Nephron progenitor cell (in vitro differentiated cells): ENCODE data around the gene ARAF.

Experiments used
- DNase-seq: peaks from one replicate; pipeline ENCODE4 v3.0.0; 2021
- H3K27ac Mint-ChIP-seq: 2 replicates; pipeline ENCODE4 v1.8.0; 2021; ENCODE audit warnings: mild to moderate bottlenecking, moderate library complexity, mixed read lengths
- H3K27me3 Mint-ChIP-seq: 2 replicates; pipeline ENCODE4 v1.8.0; 2021; ENCODE audit warnings: mild to moderate bottlenecking, low read depth, mixed read lengths; ENCODE audit not compliant: poor library complexity
- H3K36me3 Mint-ChIP-seq: 2 replicates; pipeline ENCODE4 v1.8.0; 2021; ENCODE audit warnings: low read depth, mixed read lengths
- H3K4me1 Mint-ChIP-seq: 2 replicates; pipeline ENCODE4 v1.8.0; 2021; ENCODE audit warnings: mixed read lengths
- H3K4me3 Mint-ChIP-seq: 2 replicates; pipeline ENCODE4 v1.8.0; 2021; ENCODE audit warnings: mild to moderate bottlenecking, moderate library complexity, mixed read lengths
- H3K9me3 Mint-ChIP-seq: 2 replicates; pipeline ENCODE4 v1.8.0; 2021; ENCODE audit warnings: mild to moderate bottlenecking, moderate library complexity, mixed read lengths
- CTCF ChIP-seq: fragments of 200-600 bp; sonication (generic); IDR thresholded peaks from 2 replicates; pipeline ENCODE4 v1.5.0; 2021; ENCODE audit warnings: antibody characterized with exemption

ARAF gene

GRCh38 chrX:47607091-47607490 is 46.1 kb downstream of the ARAF start:
- peaks cover 43% of the 10 kb centered on the region for H3K9me3 Mint-ChIP-seq
- no peak overlapping the region for H3K27ac Mint-ChIP-seq
- DNase-seq: no peak
- H3K36me3 Mint-ChIP-seq: no peaks in the 10 kb centered on the region
- H3K27me3 Mint-ChIP-seq: peaks cover 3% of the 10 kb centered on the region
- peaks cover 11% of the 10 kb centered on the region for H3K4me1 Mint-ChIP-seq
- no peak for TF ChIP-seq CTCF
- no peak overlapping the region for H3K4me3 Mint-ChIP-seq

DNA sequence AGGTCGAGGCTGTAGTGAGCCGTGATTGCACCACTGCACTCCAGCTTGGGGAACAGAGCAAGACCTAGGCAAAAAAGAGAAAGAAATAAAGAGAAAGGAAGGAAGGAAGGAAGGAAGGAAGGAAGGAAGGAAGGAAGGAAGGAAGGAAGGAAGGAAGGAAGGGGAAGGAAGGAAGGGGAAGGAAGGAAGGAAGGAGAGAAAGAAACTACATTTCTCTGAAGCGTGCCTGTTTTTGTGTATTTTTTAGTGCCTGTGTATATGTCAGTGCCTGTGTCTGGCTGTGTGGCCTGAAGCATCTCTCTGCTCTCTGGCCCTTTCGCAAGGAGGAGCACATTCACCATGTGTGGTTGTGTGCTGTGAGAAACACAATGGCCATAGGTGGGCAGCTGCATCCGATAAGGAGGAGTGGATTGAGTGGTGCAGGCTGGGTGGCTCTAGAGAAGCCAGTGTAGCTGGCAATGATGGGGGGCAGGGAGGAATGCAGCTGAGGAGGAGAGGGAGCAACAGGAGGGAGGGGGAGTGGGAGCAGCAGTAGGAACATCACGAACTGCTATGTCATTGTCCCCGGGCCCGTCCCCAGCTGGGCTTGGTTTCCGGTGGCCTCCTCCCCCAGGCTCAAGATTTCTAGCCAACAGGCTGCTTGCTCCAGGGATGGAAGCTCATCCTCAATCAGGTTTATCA is 47.3 kb downstream of the ARAF start:
- peak; percentile 12 for DNase-seq
- H3K27ac Mint-ChIP-seq: peak overlapping the region; percentile 30
- no peak for TF ChIP-seq CTCF
- peaks cover 11% of the 10 kb centered on the region for H3K4me1 Mint-ChIP-seq
- peak overlapping the region; percentile 28 for H3K4me3 Mint-ChIP-seq
- H3K9me3 Mint-ChIP-seq: peaks cover 51% of the 10 kb centered on the region
- no peaks in the 10 kb centered on the region for H3K36me3 Mint-ChIP-seq
- peaks cover 4% of the 10 kb centered on the region for H3K27me3 Mint-ChIP-seq

DNA sequence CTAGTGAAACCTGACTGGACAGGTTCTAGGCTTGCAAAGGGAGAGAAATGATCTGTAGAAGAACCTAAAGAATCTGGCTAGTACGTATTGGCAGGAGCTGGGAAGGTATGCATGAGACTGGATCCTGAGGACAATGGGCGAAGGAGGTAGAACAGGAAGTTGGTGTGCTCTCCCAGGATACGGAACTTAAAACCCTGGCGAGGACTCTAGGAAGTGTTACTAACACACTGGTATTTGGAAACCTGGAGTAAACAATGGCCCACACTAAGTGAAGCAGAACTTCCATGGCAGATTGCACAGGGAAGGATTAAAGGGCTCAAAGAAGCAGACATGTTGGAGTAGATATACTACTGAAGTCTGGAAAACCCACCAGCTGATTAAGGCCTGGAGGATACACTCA is 49.5 kb downstream of the ARAF start:
- peaks cover 11% of the 10 kb centered on the region for H3K4me1 Mint-ChIP-seq
- H3K36me3 Mint-ChIP-seq: no peaks in the 10 kb centered on the region
- no peak overlapping the region for H3K4me3 Mint-ChIP-seq
- no peak for TF ChIP-seq CTCF
- H3K27me3 Mint-ChIP-seq: peaks cover 7% of the 10 kb centered on the region
- H3K9me3 Mint-ChIP-seq: peaks cover 60% of the 10 kb centered on the region
- no peak overlapping the region for H3K27ac Mint-ChIP-seq
- DNase-seq: no peak

DNA sequence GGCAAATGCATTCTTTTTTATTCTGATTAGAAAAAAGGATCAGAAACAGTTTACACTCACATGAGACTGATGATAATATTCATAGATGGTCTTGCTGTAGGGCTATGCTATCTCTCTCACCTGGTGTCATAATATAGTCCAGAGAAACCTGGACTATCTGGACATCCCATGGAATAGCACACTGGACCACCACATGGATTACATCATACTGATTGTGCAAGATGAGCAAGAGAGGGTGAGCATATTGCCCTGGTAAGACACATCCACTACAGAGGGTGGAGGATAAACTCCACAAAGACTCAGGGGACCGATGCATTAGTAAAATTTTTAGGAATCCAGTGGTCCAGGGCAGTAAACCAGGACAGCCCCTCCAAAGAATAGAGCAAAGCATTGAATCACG is 50.5 kb downstream of the ARAF start:
- no peak overlapping the region for H3K4me3 Mint-ChIP-seq
- peaks cover 12% of the 10 kb centered on the region for H3K27me3 Mint-ChIP-seq
- H3K36me3 Mint-ChIP-seq: no peaks in the 10 kb centered on the region
- no peak overlapping the region for H3K27ac Mint-ChIP-seq
- no peak for DNase-seq
- no peak for TF ChIP-seq CTCF
- peaks cover 64% of the 10 kb centered on the region for H3K9me3 Mint-ChIP-seq
- peaks cover 11% of the 10 kb centered on the region for H3K4me1 Mint-ChIP-seq

DNA sequence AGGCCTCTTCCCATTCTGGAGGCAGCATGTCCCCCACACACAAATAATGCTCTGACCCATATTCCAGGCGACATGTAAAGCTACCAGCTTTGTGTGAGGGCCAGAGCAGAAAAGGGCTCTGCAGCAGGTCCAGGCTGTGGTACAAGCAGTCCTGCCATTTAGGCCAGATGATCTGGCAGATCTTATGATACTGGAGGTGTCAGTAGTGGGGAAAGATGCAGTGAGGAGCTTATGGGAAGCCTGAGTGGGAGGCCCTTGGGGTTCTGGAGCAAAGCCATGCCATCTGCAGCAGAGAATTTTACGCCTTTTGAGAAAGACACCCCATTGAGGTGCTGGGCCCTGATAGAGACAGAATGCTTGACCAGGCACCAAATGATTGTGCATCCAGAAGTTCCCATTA is 50.9 kb downstream of the ARAF start:
- Mint-ChIP-seq H3K36me3 (no peaks in the 10 kb centered on the region), H3K9me3 (peaks cover 65% of the 10 kb centered on the region), H3K4me3 (no peak overlapping the region), H3K27me3 (peaks cover 12% of the 10 kb centered on the region), H3K27ac (no peak overlapping the region), H3K4me1 (peaks cover 11% of the 10 kb centered on the region)
- TF ChIP-seq CTCF: no peak
- DNase-seq: no peak

- H3K36me3 Mint-ChIP-seq: no peaks in the 10 kb centered on the region
- H3K27me3 Mint-ChIP-seq: peaks cover 12% of the 10 kb centered on the region
- DNase-seq: no peak
- H3K9me3 Mint-ChIP-seq: peaks cover 64% of the 10 kb centered on the region
- no peak for TF ChIP-seq CTCF
- no peak overlapping the region for H3K4me3 Mint-ChIP-seq
- H3K27ac Mint-ChIP-seq: no peak overlapping the region
- peaks cover 11% of the 10 kb centered on the region for H3K4me1 Mint-ChIP-seq
Observed at GRCh38 chrX:47612418-47612817, 51.4 kb downstream of the ARAF start.
